Measurements from ENCODE around the gene ANGEL2.
"Not testable (repeated sequence)": the region's sequence is repeated elsewhere in the genome, so short reads cannot be mapped to it uniquely, and the experiment has no call there.

Gene ANGEL2

GRCh38 chr1:212975111-212975918 lies 40.4 kb downstream of the ANGEL2 start:
- no peak for DNase-seq (ENCODE audit: low read depth, low spot score)

DNA sequence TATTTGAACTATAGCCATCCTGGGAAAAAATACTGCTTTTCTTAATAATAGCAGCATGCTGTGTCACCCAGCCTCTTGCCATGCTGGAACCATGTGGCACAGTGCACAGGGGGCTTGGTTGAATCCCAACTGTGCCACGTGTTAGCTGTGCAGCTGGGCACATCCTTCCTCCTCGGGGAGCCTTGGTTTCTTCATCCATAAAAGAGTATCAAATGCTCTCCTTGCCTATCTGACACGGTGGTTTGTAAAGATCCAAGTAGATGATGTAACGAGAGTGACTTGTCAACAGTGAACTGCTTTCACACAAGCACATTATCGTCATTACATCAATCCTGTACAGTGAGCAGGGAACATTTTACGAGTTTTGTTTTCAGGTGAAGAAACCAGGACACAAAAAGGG lies 41.0 kb downstream of the ANGEL2 start:
- DNase-seq (ENCODE audit: low read depth, low spot score): no peak

DNA sequence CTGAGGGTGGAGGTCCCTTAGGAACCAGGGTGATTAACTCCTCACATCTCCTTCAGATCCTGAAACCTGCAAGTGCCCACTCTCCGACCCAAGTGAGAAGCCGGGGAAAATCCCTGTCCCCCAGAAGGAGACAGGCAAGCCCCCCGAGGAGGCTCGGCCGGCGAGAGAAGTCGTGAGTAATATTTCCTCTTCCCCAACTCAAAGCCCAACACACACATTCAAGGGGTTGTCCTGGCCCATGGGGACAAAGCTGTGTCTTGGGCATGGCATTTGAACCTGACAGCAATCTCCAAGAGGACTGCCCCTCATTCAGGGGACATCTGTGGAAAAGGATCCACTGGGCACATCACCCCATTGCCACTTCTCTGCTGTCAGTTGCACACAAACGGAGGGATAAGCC lies 41.8 kb downstream of the ANGEL2 start:
- no peak for DNase-seq (ENCODE audit: low read depth, low spot score)

DNA sequence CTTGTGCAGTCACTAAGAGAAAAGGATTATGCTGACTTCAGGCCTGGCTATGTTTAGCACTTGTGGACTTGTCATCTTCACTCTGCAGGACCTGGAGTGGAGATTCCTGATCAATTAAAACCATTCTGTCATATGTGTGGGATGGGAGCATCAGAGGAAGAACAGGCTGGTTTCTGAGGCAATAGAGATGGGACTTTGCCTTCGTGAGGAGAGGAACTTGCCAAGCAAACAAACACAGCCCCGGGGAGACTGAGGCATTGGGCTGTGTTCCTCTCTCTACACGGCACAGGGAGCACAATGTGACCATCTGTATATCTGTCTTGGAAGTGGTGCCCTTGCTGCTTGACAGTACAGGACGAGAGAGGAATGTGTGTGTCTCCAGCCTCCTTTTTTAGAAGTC lies 42.2 kb downstream of the ANGEL2 start:
- DNase-seq (ENCODE audit: low read depth, low spot score): no peak

DNA sequence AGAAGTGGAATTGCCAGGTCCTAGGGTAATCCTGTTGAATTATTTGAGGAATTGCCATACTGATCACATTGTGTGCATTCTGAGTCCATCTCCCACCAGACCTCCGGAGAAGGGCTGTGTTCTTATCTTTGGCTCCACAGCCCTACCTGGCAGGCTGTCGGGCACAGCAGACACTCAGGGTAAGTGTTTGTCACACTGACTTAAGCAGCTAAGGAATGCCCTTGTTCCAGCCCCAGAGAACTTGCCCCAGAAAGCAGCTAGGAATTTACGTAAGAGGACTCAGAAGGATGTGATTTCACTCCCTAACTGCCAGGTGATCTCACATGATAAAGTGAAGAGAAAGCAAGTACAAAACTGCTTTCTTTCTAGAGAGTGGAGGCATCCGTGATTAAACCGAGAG lies 44.4 kb downstream of the ANGEL2 start:
- DNase-seq (ENCODE audit: low read depth, low spot score): no peak

DNA sequence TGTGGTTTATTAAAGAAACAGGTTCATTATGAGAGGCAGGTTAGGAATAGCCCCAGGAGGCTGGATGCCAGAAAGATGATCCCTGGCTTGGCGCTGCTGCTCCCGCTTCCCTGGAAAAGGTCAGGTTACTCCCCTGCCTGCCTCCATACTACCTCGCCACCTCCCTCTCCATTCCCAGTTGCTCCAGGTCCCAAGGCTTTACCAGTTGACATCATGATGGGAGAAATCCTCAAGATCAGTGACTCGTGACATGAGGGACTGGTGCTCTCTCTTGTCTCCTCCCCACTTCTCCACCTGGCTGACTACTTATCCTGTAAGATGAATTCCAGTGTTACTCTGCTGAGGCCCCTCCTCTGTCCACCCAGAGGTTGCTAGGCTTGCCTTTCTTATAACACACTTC lies 45.6 kb downstream of the ANGEL2 start:
- DNase-seq (ENCODE audit: low read depth, low spot score): no peak

DNA sequence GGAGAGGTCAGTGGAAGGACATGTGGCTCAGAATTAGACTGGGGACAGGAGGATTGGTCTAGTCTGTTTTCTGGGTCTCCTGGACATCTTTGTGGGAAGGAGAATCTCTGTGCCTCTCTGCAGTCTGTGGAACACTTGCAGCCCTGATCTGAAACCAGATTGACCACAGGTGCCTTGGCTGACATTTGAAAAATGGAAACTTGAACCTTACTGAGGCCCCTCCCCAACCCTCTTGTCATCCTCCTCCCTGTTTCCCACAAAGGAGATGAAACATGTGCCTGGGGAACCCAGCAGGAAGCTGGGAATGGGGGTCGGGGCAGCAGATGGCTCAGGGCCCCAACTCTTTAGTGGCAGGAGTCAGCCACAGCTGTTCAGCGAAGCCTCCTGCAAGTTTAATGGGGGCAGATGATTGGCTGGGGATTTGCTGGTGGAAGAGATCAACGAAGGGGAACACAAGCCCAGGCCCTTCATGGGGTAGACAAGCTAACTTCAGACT lies 47.3 kb downstream of the ANGEL2 start:
- DNase-seq (ENCODE audit: low read depth, low spot score): no peak

- DNase-seq (ENCODE audit: low read depth, low spot score): no peak
Observed at GRCh38 chr1:212967801-212968200, 47.9 kb downstream of the ANGEL2 start.

DNA sequence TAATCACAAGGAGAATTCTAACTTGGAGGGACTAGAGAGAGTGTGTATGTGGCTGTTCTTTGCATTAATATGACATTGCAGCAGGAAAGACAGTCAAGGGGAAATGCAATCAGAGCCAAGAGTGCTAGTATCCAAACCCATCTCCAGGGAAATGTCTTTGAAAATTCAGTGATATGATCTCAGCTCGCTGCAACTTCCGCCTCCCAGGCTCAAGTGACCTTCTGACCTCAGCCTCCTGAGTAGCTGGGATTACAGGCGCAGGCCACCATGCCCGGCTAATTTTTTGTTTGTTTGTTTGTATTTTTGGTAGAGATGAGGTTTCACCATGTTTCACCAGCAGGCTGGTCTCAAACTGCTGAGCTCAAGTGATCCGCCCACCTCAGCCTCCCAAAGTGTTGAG lies 49.1 kb downstream of the ANGEL2 start:
- no peak for DNase-seq (ENCODE audit: low read depth, low spot score)

DNA sequence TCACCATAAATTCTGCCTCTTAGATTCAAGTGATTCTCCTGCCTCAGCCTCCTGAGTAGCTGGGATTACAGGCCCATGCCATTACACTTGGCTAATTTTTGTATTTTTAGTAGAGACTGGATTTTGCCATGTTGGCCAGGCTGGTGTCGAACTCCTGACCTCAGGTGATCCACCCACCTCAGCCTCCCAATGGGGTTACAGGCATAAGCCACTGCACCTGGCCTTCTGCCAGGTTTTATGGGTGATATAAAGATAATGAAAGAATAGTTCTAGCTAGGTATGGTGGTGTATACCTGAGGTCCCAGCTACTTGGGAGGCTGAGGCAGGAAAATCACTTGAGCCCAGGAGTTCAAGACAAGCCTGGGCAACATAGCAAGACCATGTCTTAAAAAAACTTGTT lies 50.7 kb downstream of the ANGEL2 start:
- DNase-seq (ENCODE audit: low read depth, low spot score): not testable (repeated sequence)

DNA sequence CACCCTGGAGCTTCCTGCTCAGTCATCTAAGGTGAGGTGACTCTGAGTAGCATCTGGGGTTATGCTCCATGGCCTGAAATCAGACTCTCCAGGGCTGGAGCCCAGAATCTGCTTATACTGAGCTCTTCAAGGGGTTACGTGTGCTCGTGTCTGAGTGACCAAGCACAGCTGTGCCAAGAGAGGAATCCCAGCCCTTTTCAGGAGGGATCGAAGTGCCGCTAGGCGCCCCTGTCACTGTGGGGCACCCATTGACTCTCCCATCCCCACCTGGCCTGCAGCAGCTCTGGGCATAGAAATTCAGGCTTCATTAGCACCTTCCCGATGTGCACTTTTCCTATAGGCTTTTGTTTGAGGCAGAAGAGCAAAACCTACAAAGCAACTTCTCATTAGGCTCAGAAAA lies 51.6 kb downstream of the ANGEL2 start:
- DNase-seq (ENCODE audit: low read depth, low spot score): no peak

DNA sequence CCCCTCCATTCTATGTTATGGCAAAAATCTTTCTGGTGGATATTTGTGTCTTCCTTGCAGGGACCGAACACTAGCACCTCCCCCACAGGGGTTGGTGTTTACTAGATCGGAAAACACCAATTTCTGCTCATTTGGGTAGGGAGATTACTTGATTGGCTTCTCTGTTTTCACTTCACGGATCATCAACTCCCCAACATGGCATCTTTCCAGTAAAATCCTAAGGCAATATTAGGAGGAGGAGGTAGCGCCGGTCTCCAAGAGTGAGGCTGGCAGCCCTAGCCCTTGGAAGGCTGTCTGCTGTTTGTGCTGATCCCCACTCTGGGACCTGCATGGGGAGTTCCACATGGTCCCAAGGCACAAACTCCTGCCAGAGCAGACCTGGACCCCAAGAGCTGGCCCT lies 53.2 kb downstream of the ANGEL2 start:
- no peak for DNase-seq (ENCODE audit: low read depth, low spot score)

- no peak for DNase-seq (ENCODE audit: low read depth, low spot score)
Observed at GRCh38 chr1:212960932-212961331, 54.7 kb downstream of the ANGEL2 start.

DNA sequence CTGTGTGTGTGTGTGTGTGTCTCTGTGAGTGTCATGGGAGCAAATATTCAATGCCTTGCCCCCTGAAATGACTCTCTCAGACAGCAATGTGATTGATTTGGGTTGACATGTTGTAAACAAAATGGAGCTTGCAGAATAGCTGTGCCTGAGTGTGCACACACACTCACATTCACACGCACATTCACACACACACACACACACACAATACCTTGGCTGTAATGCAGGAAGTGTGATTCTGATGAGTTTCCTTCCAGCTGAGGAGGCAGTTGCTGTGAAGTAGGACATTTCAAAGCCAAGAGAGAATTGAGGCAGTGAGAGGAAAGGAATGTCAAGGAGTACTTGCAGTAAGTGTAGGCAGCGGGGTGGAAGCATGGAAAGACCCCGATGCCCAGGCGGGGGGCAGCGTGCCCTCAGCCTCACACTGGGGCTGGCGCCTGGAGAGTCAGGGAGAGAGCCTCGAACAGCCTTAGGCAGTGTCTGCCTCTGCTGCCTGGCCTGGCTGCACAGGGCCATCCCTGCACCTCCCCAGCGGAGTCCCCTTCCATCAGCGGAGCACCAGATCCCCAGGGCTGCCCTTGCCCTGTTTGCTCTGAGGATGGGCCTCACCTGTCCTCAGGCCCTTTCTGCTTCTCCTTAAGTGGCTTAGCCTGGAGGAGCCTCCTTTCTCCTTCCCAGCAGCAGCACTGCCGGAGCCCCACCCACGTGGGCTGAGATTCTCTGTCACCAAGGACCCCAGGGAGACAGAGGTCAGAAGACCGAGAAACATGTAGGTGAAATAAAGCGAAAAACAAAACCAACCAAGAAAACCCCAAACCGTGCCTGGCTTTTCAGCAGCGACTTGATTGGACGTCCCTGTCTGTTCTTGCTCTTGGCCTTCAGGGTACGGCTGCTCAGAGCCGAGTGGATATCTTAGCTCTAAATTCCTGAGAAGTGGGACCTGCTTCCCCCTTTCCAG lies 56.1 kb downstream of the ANGEL2 start:
- no peak for DNase-seq (ENCODE audit: low read depth, low spot score)

DNA sequence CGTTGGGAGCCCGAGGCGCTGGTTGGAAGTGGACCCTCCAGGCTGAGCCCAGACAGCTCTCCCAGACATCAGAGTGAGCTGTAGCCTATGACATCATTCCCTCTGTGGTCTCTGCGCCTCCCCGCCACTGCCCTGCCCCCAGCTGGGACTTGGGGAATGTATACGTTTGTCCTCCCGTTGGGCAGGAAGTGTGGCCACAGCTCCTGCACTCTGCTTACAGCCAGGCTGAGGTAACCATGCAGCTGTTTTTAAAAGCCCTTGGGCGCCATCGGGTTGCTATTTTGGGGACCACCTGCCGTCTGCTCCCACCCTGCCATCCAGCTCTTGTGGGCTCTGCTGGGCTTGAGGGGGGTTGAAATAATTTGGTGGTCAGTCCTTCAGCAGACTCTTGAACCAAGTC lies 57.5 kb downstream of the ANGEL2 start:
- no peak for DNase-seq (ENCODE audit: low read depth, low spot score)

GRCh38 chr1:212957546-212957945 lies 58.1 kb downstream of the ANGEL2 start:
- no peak for DNase-seq (ENCODE audit: low read depth, low spot score)

- DNase-seq (ENCODE audit: low read depth, low spot score): no peak
Observed at GRCh38 chr1:212955961-212956620, 59.6 kb downstream of the ANGEL2 start.

GRCh38 chr1:212955098-212955497 lies 60.6 kb downstream of the ANGEL2 start:
- no peak for DNase-seq (ENCODE audit: low read depth, low spot score)

DNA sequence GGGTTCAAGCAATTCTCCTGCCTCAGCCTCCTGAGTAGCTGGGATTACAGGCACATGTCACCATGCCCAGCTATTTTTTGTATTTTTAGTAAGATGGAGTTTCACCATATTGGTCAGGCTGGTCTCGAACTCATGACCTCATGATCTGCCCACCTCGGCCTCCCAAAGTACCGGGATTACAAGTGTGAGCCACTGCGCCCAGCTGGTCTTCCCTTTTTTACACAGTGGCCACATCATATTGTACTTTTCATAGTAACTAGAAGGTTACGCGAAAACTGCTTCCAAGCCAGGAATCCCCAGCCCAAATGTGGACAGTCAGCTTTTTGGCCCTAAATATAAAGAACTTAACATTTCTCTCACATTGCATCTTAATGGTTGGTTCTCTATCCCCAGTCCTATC lies 61.2 kb downstream of the ANGEL2 start:
- DNase-seq (ENCODE audit: low read depth, low spot score): no peak

DNA sequence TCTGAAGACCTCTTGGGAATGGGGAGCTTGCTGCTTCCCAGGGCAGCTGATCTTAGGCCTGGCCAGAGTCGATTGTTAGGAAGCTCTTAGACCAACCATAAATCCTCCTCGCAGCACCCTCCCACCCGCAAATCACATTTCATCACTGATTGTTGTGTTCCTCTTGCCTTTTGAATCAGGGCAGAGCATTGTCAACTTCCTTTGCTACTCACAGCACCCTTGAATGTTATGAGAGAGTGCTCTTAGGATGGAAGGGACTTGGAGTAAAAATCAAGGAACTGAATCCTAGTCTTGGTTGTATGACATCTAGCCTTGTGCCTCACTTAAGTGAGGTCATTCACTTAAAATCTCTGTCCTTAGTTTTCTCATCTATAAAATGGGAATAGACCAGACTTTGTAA lies 62.3 kb downstream of the ANGEL2 start:
- DNase-seq (ENCODE audit: low read depth, low spot score): no peak

GRCh38 chr1:212952641-212952976 lies 63.1 kb downstream of the ANGEL2 start:
- no peak for DNase-seq (ENCODE audit: low read depth, low spot score)

GRCh38 chr1:212951947-212952640 lies 63.6 kb downstream of the ANGEL2 start:
- DNase-seq (ENCODE audit: low read depth, low spot score): no peak
